Endothelial cell of umbilical vein (primary cell): ENCODE data around the gene MS4A3. TPM values are rescaled to one million over a fixed set of nuclear protein-coding genes. Genes with fewer than 3 reads are reported as not detected.

Experiments
- BruUV-seq: library from RNA; stranded (reverse); fragments of 400-500 nt; replicated peaks from 2 replicates; lab custom pipeline; 2021; lab: Mats Ljungman, UMichigan
- CTCF ChIA-PET: fragments of 300-600, 350-600 bp; sonication (Branson Sonifier 250); formaldehyde crosslinking; loops from one replicate; lab custom pipeline; 2021; ENCODE audit warnings: antibody characterized with exemption, inconsistent platforms; lab: Charles Lee
- POLR2A ChIA-PET: fragments of 300-600, 350-600 bp; sonication (Branson Sonifier 250); formaldehyde crosslinking; loops from one replicate; lab custom pipeline; 2021; ENCODE audit warnings: antibody characterized with exemption, inconsistent platforms; lab: Charles Lee
- DNase-seq: peaks from one replicate; pipeline ENCODE4 v3.0.0-alpha.2; 2011; ENCODE audit warnings: low read depth, low spot score
- FAIRE-seq: peaks from 2 replicates; lab custom pipeline; 2011; peaks lifted over from hg19 to GRCh38; lab: Jason Lieb, UNC
- H2AFZ ChIP-seq: 2 replicates; pipeline ENCODE4 v1.6.0; 2012; ENCODE audit warnings: low read depth, low read length, control low read depth, inconsistent platforms
- H3K27ac ChIP-seq: 2 replicates; pipeline ENCODE4 v1.5.1; 2011; ENCODE audit warnings: low read depth, mild to moderate bottlenecking, control low read depth, low read length, moderate library complexity; ENCODE audit not compliant: insufficient read depth
- H3K27me3 ChIP-seq, 2 experiments: 2 replicates each; pipeline versions ENCODE4 v1.6.0 to v1.6.1; 2011; ENCODE audit warnings: low read length in 2 of 2, mixed read lengths in 1 of 2; ENCODE audit not compliant: control insufficient read depth in 2 of 2, insufficient read depth in 2 of 2
- H3K36me3 ChIP-seq, 2 experiments: 2 replicates in 1 of 2; 3 replicates in 1 of 2; pipeline ENCODE4 v1.5.1; 2011; ENCODE audit warnings: low read length in 2 of 2, mild to moderate bottlenecking in 1 of 2, moderate library complexity in 1 of 2; ENCODE audit not compliant: control insufficient read depth in 2 of 2, insufficient read depth in 2 of 2; ENCODE audit errors: extremely low read depth in 1 of 2
- H3K4me1 ChIP-seq: 3 replicates; pipeline ENCODE4 v1.5.1; 2011; ENCODE audit warnings: mild to moderate bottlenecking, low read length; ENCODE audit not compliant: control insufficient read depth, insufficient read depth; ENCODE audit errors: extremely low read depth
- H3K4me2 ChIP-seq: 2 replicates; pipeline ENCODE4 v1.6.1; 2011; ENCODE audit warnings: low read length, control low read depth, mixed read lengths; ENCODE audit not compliant: insufficient read depth
- H3K4me3 ChIP-seq, 3 experiments: fragments of 200-600 bp in 1 of 3; sonication (generic), shearing (Covaris generic) in 1 of 3; replicated peaks in 1 of 3; 2 replicates each; pipeline ENCODE4 v1.5.1; 2011 to 2016; ENCODE audit warnings: control low read depth in 3 of 3, low read length in 3 of 3, mild to moderate bottlenecking in 2 of 3, inconsistent platforms in 1 of 3, low read depth in 1 of 3, moderate library complexity in 1 of 3; ENCODE audit not compliant: insufficient read depth in 1 of 3
- H3K79me2 ChIP-seq: 2 replicates; pipeline ENCODE4 v1.6.0; 2012; ENCODE audit warnings: low read length, inconsistent platforms; ENCODE audit not compliant: control insufficient read depth, insufficient read depth
- H3K9ac ChIP-seq: replicated peaks from 2 replicates; pipeline ENCODE3; 2011; ENCODE audit warnings: low read length, control low read depth; ENCODE audit not compliant: insufficient read depth; ENCODE audit errors: extremely low read depth
- H3K9me1 ChIP-seq: replicated peaks from 3 replicates; pipeline ENCODE4 v1.6.0; 2011; ENCODE audit warnings: mild to moderate bottlenecking, low read length; ENCODE audit not compliant: control insufficient read depth, insufficient read depth; ENCODE audit errors: extremely low read depth
- H3K9me3 ChIP-seq: replicated peaks from 2 replicates; pipeline ENCODE4 v1.5.1; 2012; ENCODE audit warnings: low read length, inconsistent platforms; ENCODE audit not compliant: control insufficient read depth, insufficient read depth
- H4K20me1 ChIP-seq: replicated peaks from 2 replicates; pipeline ENCODE3; 2011; ENCODE audit warnings: mild to moderate bottlenecking, low read length; ENCODE audit not compliant: control insufficient read depth, insufficient read depth; ENCODE audit errors: extremely low read depth
- EZH2 ChIP-seq: IDR thresholded peaks from 2 replicates; pipeline ENCODE4 v1.6.1; 2012; ENCODE audit warnings: borderline replicate concordance, low read depth, mild to moderate bottlenecking, moderate library complexity, low read length, inconsistent platforms; ENCODE audit not compliant: severe bottlenecking
- FOS ChIP-seq: IDR thresholded peaks from 2 replicates; pipeline ENCODE4 v1.6.1; 2011; ENCODE audit warnings: mild to moderate bottlenecking, low read length, moderate library complexity, borderline replicate concordance; ENCODE audit not compliant: insufficient read depth
- GATA2 ChIP-seq: IDR thresholded peaks from 2 replicates; pipeline ENCODE4 v1.7.0; 2011; ENCODE audit warnings: low read depth, mild to moderate bottlenecking, moderate library complexity, mixed read lengths, low read length; ENCODE audit not compliant: insufficient read length, insufficient read depth
- JUN ChIP-seq: IDR thresholded peaks from 2 replicates; pipeline ENCODE4 v1.6.1; 2011; ENCODE audit warnings: borderline replicate concordance, low read depth; ENCODE audit not compliant: insufficient read length, insufficient read depth
- MYC ChIP-seq: IDR thresholded peaks from one replicate; pipeline ENCODE4 v1.6.1; 2011; ENCODE audit warnings: mild to moderate bottlenecking, low read depth, low read length
- POLR2A ChIP-seq: IDR thresholded peaks from 2 replicates; pipeline ENCODE4 v1.6.1; 2012; ENCODE audit warnings: low read depth, mild to moderate bottlenecking, control low read depth, low read length
- POLR2AphosphoS5 ChIP-seq: IDR thresholded peaks from 2 replicates; pipeline ENCODE4 v1.6.1; 2012; ENCODE audit warnings: low read depth, mild to moderate bottlenecking, control low read depth, low read length, moderate library complexity; ENCODE audit not compliant: insufficient read depth
- dilution Hi-C: fragments of 300-500 bp; cut with MboI; formaldehyde crosslinking; loops from one replicate; pipeline ENCODE4 v1.15.0; 2019; ENCODE audit warnings: low sequenced_read_pairs; ENCODE audit not compliant: extremely low pct_ligation_motif_present
- intact Hi-C: fragments of 100-400 bp; cut with micrococcal nuclease; formaldehyde crosslinking; loops from one replicate; pipeline ENCODE4 v1.10.0; 2022
- polyA plus RNA-seq, 4 experiments: library from polyadenylated mRNA; depleted of rRNA in 3 of 4; stranded (reverse) in 3 of 4; unstranded in 1 of 4; fragments of >200 nt; gene quantifications; 2 replicates each; pipeline versions ENCODE4 v1.2.1 to v1.2.3, GENCODE V29; 2011 to 2012; ENCODE audit warnings: missing spikeins in 1 of 4
- total RNA-seq: library from RNA; stranded (reverse); gene quantifications from 2 replicates; pipeline ENCODE4 v1.2.3, GENCODE V29; 2021
- TF ChIP-seq, protein P1 (sequence below), 2 donors: IDR thresholded peaks; 1 replicate in 1 of 2; 2 replicates in 1 of 2; pipeline ENCODE4 v1.5.1; 2011; ENCODE audit warnings: low read length in 2 of 2, mild to moderate bottlenecking in 2 of 2, moderate library complexity in 2 of 2, control low read depth in 1 of 2, inconsistent platforms in 1 of 2, low read depth in 1 of 2; ENCODE audit not compliant: insufficient read depth in 1 of 2; ENCODE audit errors: extremely low read depth in 1 of 2
- TF ChIP-seq, protein P2 (sequence below): IDR thresholded peaks from 2 replicates; pipeline ENCODE4 v1.6.1; 2011; ENCODE audit not compliant: insufficient read depth, insufficient read length

The MS4A3 gene
- total and polyA plus RNA-seq, 2 donors (not counting 3 experiments of a cell fraction or from before 2014, with no cell fraction given), result not detected

DNA sequence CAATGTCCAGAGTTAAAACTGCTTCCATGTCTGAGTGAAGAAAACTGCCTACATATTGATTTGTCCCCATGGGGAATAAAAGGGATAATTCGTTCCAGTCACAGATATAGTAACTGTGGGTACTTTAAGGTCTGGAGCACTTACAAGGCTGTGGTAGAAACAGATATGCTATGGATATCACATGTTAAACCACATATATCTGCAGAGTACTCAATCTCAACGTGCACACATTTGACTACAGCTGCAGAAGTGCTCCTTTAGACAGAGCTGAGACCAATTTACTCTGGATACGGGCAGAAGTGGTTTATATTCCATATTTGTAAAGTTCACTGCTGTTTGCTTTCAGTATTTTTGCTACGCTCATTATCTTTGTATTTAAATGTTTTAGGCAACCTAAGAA lies 22.3 kb downstream of the MS4A3 start:
- intact Hi-C loops (no loop called here), dilution Hi-C loops (no loop called here)
- H3K79me2 ChIP-seq, result no peaks in the 10 kb centered on the region
- H3K27ac ChIP-seq, result no peak overlapping the region
- DNase-seq (no peak), FAIRE-seq (no peak)
- no peaks in the 10 kb centered on the region for H3K9me1 ChIP-seq
- CTCF ChIA-PET, result no interaction called here
- H3K4me1 ChIP-seq, result peaks cover 2% of the 10 kb centered on the region
- POLR2A ChIA-PET, result no interaction called here
- H3K36me3 ChIP-seq, result no peaks in the 10 kb centered on the region
- BruUV-seq, result no TSS peak
- H3K4me3 ChIP-seq, result no peak overlapping the region
- peaks cover 0 to 2% of the 10 kb centered on the region in 2 experiments for H3K27me3 ChIP-seq
- no peaks in the 10 kb centered on the region for H4K20me1 ChIP-seq
- TF ChIP-seq MYC, result no peak
- TF ChIP-seq GATA2, result no peak
- TF ChIP-seq, protein P1, sequence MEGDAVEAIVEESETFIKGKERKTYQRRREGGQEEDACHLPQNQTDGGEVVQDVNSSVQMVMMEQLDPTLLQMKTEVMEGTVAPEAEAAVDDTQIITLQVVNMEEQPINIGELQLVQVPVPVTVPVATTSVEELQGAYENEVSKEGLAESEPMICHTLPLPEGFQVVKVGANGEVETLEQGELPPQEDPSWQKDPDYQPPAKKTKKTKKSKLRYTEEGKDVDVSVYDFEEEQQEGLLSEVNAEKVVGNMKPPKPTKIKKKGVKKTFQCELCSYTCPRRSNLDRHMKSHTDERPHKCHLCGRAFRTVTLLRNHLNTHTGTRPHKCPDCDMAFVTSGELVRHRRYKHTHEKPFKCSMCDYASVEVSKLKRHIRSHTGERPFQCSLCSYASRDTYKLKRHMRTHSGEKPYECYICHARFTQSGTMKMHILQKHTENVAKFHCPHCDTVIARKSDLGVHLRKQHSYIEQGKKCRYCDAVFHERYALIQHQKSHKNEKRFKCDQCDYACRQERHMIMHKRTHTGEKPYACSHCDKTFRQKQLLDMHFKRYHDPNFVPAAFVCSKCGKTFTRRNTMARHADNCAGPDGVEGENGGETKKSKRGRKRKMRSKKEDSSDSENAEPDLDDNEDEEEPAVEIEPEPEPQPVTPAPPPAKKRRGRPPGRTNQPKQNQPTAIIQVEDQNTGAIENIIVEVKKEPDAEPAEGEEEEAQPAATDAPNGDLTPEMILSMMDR (IDR thresholded peaks at IDR 0.05; ENCODE audit: extremely low read depth in 1 of 2, insufficient read depth in 1 of 2, low read depth in 1 of 2, low read length in 2 of 2), result no peak
- TF ChIP-seq POLR2A, result no peak
- TF ChIP-seq EZH2, result no peak
- TF ChIP-seq FOS, result no peak
- TF ChIP-seq, protein P2, sequence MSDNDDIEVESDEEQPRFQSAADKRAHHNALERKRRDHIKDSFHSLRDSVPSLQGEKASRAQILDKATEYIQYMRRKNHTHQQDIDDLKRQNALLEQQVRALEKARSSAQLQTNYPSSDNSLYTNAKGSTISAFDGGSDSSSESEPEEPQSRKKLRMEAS, result no peak
- no peak for TF ChIP-seq POLR2AphosphoS5
- no peak for TF ChIP-seq JUN
- no peak overlapping the region for H3K9ac ChIP-seq
- no peak overlapping the region for H3K4me2 ChIP-seq
- no peak overlapping the region for H2AFZ ChIP-seq
- H3K9me3 ChIP-seq, result no peaks in the 10 kb centered on the region
